Tibial artery (tissue), 4 donors: ENCODE results near the gene PSMC5.
"Not testable (repeated sequence)": the region's sequence is repeated elsewhere in the genome, so short reads cannot be mapped to it uniquely, and the experiment has no call there.

Experiments
- DNase-seq, 2 donors: peaks; one replicate each; pipeline ENCODE4 v3.0.0-alpha.2; 2019
- H3K27ac ChIP-seq, 2 donors: fragments of 200-600 bp; sonication (generic) in 1 of 2; 1 replicate in 1 of 2; 2 replicates in 1 of 2; pipeline ENCODE4 v1.5.1; 2018 to 2019; ENCODE audit warnings: mild to moderate bottlenecking in 1 of 2
- H3K27me3 ChIP-seq, 2 donors: fragments of 200-600 bp; sonication (generic) in 1 of 2; one replicate each; pipeline versions ENCODE4 v1.5.1 to v1.6.0; 2016 to 2019
- H3K36me3 ChIP-seq, 3 donors: fragments of 200-600 bp; sonication (generic) in 2 of 3; one replicate each; pipeline ENCODE4 v1.5.1; 2016 to 2019; ENCODE audit warnings: mild to moderate bottlenecking in 2 of 3
- H3K4me1 ChIP-seq, 4 donors: fragments of 200-600 bp; sonication (generic) in 2 of 4; 1 replicate in 3 of 4; 2 replicates in 1 of 4; pipeline ENCODE4 v1.5.1; 2016 to 2019
- H3K4me3 ChIP-seq, 2 donors: fragments of 200-600 bp; sonication (generic) in 1 of 2; 1 replicate in 1 of 2; 2 replicates in 1 of 2; pipeline ENCODE4 v1.5.1; 2018 to 2019; ENCODE audit warnings: mild to moderate bottlenecking in 2 of 2
- H3K9me3 ChIP-seq, 3 donors: fragments of 200-600 bp; sonication (generic) in 1 of 3; one replicate each; pipeline ENCODE4 v1.5.1; 2016 to 2019
- intact Hi-C: fragments of 100-400 bp; cut with DNase I; formaldehyde crosslinking; loops from one replicate; pipeline ENCODE4 v1.15.0; 2023; ENCODE audit warnings: low total_unique reads
- TF ChIP-seq, protein P1 (sequence below), 2 experiments: fragments of 200-600 bp in 1 of 2; fragments of 450-650 bp in 1 of 2; IDR thresholded peaks; one replicate each; pipeline ENCODE4 v1.5.1; 2017 to 2019; ENCODE audit warnings: antibody characterized with exemption in 2 of 2, mild to moderate bottlenecking in 1 of 2, moderate library complexity in 1 of 2

PSMC5 gene

DNA sequence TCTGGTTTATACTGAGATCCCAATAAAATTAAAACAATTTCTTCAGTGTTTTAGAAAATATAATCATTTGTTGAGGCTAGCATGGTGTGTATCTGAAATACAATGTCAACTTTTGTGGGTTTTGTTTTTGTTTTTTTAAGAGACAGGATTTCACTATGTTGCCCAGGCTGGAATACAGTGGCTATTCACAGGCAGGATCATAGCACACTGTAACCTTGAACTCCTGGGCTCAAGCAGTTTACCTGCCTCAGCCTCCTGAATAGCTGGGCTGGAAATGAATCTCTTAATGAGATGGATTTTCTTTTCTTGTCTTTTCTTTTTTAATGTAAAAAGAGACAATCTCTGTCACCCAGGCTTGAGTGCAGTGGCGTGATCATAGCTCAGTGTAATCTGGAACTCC is 41.1 kb upstream of the PSMC5 start:
- intact Hi-C loops = no loop called here
- peaks cover 0 to 14% (median 5%) of the 10 kb centered on the region in 4 donors for H3K4me1 ChIP-seq
- TF ChIP-seq, protein P1, sequence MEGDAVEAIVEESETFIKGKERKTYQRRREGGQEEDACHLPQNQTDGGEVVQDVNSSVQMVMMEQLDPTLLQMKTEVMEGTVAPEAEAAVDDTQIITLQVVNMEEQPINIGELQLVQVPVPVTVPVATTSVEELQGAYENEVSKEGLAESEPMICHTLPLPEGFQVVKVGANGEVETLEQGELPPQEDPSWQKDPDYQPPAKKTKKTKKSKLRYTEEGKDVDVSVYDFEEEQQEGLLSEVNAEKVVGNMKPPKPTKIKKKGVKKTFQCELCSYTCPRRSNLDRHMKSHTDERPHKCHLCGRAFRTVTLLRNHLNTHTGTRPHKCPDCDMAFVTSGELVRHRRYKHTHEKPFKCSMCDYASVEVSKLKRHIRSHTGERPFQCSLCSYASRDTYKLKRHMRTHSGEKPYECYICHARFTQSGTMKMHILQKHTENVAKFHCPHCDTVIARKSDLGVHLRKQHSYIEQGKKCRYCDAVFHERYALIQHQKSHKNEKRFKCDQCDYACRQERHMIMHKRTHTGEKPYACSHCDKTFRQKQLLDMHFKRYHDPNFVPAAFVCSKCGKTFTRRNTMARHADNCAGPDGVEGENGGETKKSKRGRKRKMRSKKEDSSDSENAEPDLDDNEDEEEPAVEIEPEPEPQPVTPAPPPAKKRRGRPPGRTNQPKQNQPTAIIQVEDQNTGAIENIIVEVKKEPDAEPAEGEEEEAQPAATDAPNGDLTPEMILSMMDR (IDR thresholded peaks at IDR 0.05) = no peak

DNA sequence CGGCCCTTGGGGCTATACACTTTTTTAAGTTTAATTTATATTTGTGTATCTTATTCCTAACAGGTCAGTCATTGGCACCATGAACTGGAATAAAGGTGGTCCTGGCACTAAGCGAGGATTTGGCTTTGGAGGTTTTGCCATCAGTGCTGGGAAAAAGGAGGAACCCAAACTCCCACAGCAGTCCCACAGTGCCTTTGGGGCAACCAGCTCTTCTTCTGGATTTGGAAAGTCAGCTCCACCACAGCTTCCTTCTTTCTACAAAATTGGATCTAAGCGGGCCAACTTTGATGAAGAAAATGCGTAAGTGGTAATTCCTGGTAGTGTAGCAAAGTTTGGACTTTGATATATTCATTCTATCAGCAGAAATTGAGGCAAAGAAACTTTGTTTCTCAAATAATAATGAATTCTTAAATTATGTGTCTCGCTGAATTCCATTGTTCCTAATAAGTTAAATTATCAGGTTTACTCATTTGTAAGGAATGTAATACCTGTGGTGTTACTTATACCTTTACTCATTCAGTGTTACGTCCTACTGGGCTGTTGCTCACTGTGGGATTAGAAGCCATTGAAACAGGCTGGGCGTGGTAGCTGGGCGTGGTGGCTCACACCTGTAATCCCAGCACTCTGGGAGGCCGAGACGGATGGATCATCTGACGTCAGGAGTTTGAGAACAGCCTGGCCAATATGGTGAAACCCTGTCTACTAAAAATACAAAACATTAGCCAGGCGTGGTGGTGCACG is 40.1 kb upstream of the PSMC5 start:
- no peaks in the 10 kb centered on the region for H3K27me3 ChIP-seq
- no peak overlapping the region for H3K4me3 ChIP-seq
- intact Hi-C loops = no loop called here
- TF ChIP-seq, protein P1 (IDR thresholded peaks at IDR 0.05) = no peak
- H3K36me3 ChIP-seq = peaks cover 29 to 64% (median 49%) of the 10 kb centered on the region in 3 donors
- no peaks in the 10 kb centered on the region for H3K9me3 ChIP-seq
- peaks cover 0 to 13% (median 4%) of the 10 kb centered on the region in 4 donors for H3K4me1 ChIP-seq
- H3K27ac ChIP-seq = no peak overlapping the region
- DNase-seq = no peak

More for the DNA sequence above, 41.1 kb upstream of the PSMC5 start:
- Histone ChIP-seq H3K36me3 (peaks cover 29 to 56% (median 38%) of the 10 kb centered on the region in 3 donors), H3K9me3 (no peaks in the 10 kb centered on the region), H3K4me3 (no peak overlapping the region), H3K27ac (no peak overlapping the region), H3K27me3 (no peaks in the 10 kb centered on the region)
- DNase-seq = no peak

DNA sequence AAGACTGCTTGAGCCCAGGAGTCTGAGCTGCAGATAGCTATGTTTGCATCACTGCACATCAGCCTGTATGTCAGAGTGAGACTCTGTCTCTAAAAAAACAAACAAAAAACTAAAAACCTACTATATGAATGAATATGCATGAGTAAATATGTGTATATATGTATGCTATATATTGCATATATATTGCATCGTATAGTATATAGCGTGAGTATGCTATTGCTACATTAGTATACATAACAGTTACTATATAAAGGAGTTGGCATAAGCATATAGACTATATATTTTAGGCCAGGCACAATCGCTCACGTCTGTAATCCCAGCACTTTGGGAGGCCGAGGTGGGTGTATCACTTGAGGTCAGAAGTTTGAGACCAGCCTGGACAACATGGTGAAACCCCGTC is 37.2 kb upstream of the PSMC5 start:
- H3K4me3 ChIP-seq = no peak overlapping the region
- H3K9me3 ChIP-seq = no peaks in the 10 kb centered on the region
- H3K27me3 ChIP-seq = no peaks in the 10 kb centered on the region
- DNase-seq = no peak
- TF ChIP-seq, protein P1 (IDR thresholded peaks at IDR 0.05) = no peak
- H3K27ac ChIP-seq = no peak overlapping the region
- intact Hi-C loops = no loop called here
- H3K4me1 ChIP-seq = peaks cover 0 to 4% (median 0%) of the 10 kb centered on the region in 4 donors
- H3K36me3 ChIP-seq = peaks cover 48 to 88% (median 75%) of the 10 kb centered on the region in 3 donors

DNA sequence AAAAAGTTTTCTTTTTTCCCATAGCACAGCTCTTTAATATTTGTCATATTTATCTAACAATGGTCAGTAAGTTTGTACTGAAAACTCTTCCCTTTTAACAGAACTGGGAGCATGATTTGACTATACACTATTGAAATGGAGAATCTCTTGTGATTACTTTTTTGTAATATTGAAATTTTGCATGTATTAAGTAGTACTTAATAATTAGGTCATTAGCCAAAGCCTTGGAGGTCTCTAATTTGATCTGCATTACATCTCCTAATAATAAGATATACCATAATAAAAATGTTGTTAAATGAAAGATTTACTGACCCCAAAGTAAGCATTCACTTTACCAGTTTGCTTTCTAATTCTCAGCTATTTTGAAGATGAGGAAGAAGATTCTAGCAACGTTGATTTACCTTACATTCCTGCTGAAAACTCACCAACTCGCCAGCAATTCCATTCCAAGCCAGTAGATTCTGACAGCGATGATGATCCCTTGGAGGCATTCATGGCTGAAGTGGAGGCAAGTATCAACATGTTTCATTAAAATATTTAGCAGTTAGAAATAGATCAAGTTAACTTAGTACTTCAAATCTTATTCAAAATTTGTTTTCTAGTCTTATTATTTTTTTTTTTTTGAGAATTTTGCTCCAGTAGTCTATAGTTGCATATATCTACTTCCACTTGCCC is 35.0 kb upstream of the PSMC5 start:
- H3K36me3 ChIP-seq = peaks cover 69 to 98% (median 85%) of the 10 kb centered on the region in 3 donors
- no peak overlapping the region for H3K27ac ChIP-seq
- no peaks in the 10 kb centered on the region for H3K27me3 ChIP-seq
- H3K4me1 ChIP-seq = no peaks in the 10 kb centered on the region
- DNase-seq = no peak
- no peaks in the 10 kb centered on the region for H3K9me3 ChIP-seq
- intact Hi-C loops = no loop called here
- H3K4me3 ChIP-seq = no peak overlapping the region
- TF ChIP-seq, protein P1 (IDR thresholded peaks at IDR 0.05) = no peak

DNA sequence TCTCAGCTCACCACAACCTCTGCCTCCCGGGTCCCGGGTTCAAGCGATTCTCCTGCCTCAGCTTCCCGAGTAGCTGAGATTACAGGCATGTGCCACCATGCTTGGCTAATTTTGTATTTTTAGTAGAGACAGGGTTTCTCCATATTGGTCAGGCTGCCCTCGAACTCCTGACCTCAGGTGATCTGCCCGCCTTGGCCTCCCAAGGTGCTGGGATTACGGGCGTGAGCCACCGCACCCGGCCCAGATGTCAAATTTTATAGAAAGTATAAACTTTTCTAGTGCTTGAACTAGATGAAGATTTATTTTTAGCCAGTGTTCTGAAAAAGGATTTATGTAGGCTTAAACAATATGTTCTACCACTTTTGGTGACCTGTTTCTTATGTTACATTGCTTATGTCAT is 30.9 kb upstream of the PSMC5 start:
- H3K4me3 ChIP-seq, intact Hi-C loops, H3K4me1 ChIP-seq, H3K27me3 ChIP-seq, DNase-seq, H3K9me3 ChIP-seq, H3K27ac ChIP-seq: not testable (repeated sequence)
- H3K36me3 ChIP-seq = peaks cover 77 to 100% (median 88%) of the 10 kb centered on the region in 3 donors

DNA sequence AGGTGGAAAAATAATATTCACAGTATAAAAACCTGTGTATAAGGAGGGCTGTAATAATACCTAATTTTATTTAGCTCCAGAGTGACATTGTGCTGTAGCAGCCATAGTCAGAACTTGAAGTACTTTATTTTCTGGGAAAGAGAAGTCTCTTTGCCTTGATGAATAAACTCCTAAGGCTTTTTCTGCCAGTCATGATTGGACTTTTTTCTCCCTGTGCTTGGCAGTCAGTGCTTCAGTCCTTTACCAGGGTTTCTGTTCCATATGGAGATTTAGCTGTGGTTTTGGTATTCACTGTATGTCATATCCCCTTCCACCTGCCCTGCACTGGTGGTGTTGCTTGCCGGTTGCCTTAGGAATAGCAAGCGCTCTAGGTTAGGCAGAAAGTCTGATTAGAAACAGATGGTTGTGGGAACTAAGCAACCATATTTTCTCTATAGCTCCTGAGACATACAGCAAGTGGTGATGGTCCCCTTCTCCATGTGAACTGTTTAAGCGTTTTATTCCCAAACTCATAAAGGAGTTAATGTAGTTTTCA is 28.6 kb upstream of the PSMC5 start:
- H3K9me3 ChIP-seq = no peaks in the 10 kb centered on the region
- DNase-seq = no peak

More for the DNA sequence above, 28.6 kb upstream of the PSMC5 start:
- Histone ChIP-seq H3K4me1 (no peaks in the 10 kb centered on the region), H3K27ac (no peak overlapping the region), H3K27me3 (no peaks in the 10 kb centered on the region), H3K4me3 (no peak overlapping the region), H3K36me3 (peaks cover 77 to 98% (median 92%) of the 10 kb centered on the region in 3 donors)
- intact Hi-C loops = no loop called here
- TF ChIP-seq, protein P1 (IDR thresholded peaks at IDR 0.05) = no peak
